HG03354 (cell line): ENCODE data around the gene TSPYL4.

ENCODE experiments used
- ATAC-seq: cut with Tn5 transposase; IDR thresholded peaks from one replicate; pipeline ENCODE4 v1.9.1; 2021; ENCODE audit warnings: mild to moderate bottlenecking; ENCODE audit not compliant: unreplicated experiment, poor library complexity, severe bottlenecking

The TSPYL4 gene

DNA sequence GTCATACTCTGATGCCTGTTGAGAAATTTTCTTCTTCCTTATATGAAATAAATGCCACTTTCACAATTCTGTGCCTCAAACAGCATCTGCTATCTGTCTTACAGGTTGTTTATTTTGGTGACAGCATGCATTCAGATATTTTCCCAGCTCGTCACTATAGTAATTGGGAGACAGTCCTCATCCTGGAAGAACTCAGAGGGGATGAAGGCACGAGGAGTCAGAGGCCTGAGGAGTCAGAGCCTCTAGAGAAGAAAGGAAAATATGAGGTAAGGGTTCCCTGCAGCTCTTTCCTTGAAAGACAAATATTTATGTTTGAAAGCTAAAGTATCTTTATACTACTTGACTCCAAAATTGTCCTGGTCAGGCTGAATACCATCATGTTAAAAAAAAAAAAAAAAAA lies 15.8 kb downstream of the TSPYL4 start:
- ATAC-seq = no peak

DNA sequence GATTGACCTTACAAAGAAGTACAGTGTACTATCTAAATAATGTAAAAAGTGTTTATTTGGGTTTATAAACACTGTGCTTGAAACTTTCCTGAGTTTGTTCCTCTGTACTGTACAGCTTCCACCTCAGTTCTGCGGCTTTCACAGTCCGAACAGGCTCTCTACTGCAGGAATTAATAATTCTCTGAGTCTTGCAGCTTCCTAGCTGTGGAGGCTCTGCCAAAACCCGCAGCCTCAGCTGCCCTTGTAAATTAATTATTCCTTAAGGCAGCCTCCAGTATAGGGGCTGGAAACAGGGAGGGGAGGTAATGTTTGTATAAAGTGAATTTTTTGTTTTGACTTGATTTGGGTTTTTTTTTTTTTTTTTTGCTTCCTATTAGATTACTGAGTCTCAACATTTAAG lies 19.2 kb downstream of the TSPYL4 start:
- no peak for ATAC-seq

DNA sequence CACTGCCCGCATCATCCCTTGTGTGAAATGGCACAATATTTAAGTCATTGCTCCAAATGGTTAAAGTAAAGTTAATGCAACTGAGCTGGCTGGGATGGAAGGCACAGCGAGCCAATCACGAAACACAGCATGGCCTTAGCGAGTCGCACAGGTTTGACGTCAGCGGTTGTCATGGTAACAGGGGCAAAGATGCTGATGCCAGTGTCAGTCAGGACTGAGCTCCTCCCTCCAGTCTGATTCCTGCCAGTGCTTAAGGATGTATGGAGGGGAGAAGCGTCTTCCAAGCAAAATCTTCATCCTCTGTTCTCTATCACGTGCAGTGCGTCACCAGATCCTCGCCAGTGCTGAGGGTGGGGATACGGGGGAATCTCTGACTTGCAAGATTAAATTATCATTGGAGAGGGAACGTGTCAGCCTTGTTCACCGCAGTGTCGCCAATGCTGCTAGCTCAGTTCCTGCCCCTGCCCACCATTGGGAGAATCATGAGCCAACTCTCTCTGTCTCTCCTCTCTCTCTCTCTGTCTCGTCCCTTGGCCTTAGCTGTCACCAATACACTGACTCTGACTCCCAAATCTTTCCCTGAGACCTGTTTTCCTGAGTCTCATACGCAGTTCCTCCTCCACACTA lies 24.5 kb downstream of the TSPYL4 start:
- peak; percentile 54 for ATAC-seq

DNA sequence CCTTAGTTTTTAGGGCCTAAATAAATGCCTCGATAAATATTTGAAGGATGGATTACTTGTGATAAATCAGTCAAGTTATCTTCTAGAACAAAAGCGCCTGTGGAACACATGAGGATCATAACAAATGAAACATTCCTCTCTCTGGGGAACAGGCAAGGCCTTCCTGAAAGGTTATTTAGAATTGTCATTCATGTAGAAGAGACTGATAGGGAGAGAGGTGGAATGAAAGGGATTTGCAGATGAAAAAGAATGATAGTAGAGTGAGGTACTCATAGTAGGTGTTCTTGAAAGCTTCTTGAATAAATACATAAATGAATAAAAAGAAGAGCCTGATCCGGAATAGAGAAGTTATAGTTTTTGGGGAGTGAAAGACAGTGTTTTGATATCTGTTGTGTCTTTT lies 30.5 kb downstream of the TSPYL4 start:
- ATAC-seq = no peak

DNA sequence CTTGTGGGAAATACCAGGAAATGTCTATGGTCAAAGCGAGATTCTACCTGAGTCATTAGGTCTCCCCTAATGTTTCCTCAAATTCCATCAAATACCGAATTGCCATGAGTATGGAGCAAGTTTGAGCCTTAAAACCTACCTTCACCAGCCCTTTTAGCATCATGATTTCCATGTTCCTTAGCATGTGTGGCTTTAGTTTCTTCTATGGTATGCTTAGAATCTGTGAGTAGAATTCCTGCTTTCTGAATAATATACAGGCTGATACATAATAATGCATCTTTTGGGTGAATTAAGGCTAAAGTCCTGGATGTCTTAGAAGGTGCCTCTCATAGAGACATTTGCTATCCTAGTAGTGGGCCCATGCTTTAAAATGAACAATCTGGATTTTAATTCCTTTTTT lies 32.0 kb downstream of the TSPYL4 start:
- no peak for ATAC-seq

DNA sequence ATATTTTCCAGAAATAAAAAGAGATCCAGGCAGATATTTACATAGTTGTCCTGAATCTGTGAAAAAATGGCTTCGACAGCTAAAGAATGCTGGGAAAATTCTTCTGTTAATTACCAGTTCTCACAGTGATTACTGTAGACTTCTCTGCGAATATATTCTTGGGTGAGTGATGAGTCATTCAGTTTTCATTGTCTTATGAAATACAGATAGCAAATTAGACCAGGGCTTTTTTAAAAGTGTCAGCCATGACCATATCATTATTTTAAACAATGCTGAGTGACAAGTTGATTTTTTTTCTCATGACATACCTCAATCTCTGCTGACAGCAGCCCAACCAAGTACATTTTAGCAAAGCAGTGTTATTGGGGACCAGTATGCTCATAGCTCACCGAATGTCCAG lies 32.8 kb downstream of the TSPYL4 start:
- no peak for ATAC-seq

DNA sequence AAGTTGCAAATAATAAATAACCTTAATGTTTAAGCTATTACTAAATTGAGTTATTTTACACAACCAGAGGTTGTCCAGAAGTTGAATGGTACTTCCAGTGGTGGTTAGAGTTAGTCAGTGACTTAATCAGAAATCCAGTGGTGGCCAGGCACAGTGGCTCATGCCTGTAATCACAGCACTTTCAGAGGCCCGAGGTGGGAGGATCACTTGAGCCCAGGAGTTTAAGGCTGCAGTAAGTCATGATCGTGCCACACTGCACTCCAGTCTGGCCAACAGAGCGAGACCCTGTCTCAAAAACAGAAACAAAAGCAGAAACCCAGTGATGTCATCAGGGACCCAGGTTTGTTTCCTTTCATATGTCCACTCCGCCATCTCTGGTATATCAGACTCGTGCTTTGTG lies 35.0 kb downstream of the TSPYL4 start:
- no peak for ATAC-seq

DNA sequence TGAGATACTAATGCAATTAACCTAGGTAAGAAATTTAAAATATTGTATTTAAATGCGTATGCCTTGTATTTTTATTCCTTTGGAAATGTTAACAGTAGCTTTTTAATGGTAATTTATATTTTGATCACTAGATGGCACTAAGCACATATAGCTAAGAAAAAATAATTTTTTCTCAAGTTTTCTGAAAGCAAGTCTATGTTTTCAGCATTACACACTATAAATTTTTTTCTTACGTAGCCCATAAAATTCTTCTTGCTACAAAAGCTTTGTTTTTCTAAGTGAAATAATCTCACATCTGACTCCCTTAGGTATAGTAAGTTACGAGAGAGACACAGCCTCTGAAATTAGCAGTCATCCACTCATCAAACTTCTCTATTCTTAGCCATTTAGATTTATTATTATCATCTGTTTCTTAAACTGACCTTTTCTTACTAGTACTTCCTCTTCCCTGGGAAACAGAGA lies 35.7 kb downstream of the TSPYL4 start:
- peak; percentile 46 for ATAC-seq

DNA sequence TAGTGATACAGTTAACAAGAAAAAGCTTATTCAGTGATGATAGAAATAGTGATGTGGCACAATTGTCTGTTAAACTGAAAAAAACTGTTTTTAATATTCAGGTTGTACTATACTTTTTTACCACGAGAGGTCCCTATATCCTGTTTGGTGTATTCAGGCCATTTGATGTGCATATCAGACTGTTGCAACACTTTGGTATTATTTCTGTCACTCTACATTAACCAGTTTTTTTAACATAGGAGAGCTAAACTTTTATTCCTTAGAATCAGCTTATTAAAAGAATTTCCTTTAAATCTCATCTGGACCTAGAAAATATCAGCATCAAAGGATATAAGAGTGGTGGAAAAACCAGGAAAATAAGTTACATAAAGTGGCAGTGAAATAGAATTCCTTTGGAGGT lies 36.8 kb downstream of the TSPYL4 start:
- peak; percentile 63 for ATAC-seq

DNA sequence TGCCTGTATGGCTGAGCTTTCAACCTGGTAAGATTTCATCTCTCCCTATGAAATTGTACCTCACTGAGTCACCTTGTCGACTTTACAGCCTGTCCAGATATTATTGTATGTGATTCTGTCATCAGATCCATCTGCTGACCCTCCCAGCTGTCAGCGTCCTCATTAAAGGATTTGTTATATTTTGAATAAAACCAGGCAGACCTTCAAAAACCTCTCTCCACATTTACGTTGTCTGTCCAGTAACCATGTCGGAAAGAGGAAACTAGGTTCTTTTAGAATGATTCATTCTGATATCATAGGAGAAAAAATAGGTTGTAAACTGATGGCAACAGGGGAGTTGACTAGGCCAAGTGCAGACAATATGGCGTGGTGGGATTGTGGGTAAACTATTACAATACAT lies 38.5 kb downstream of the TSPYL4 start:
- no peak for ATAC-seq

DNA sequence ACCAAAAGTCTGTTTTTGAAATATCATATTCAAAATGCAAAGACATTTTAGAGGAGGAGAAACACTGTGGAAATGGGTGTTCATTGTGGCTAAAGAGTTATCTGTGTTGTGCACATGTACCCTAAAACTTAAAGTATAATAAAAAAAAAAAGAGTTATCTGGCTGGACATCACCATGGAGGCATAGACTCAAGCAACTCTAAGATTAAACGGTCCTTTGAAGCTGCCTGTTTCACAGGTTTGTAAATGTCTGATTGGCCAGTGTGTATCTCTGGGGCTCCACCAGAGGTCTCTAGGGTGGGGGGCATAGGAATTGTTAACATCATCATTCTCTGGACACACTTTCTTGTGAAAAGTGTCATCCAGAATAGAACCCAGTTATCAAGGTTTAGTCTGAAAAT lies 39.2 kb downstream of the TSPYL4 start:
- ATAC-seq = no peak

DNA sequence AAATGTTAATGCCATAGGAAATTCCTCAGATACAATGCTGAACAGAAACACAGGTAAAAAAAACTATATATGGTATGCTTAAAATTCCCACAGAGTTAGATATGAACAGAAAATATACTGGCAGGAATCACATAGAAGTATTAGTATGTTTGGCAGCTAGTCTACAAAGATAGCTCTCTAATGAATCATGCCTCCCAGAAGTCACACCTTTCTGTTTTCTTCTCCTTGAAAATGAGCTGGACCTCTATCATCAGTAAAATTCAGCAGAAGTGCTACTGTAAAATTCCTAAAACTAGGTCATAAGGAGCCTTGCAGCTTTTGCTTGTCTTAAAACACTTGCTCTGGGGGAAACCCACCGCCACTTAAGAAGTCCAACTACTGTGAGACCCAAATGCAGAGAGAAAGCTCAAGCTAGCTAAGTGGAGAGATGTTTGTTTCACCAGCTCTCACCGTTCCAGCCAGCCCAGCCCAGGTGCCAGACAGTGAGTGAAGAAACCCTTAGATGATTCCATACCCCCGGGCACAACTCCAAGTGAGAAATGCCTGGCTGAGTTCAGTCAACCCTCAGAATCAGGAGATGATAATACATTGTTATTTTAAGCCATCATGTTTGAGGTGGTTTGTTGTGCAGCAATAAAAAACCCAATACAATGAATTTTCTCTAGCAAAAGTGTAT lies 43.0 kb downstream of the TSPYL4 start:
- ATAC-seq = no peak

DNA sequence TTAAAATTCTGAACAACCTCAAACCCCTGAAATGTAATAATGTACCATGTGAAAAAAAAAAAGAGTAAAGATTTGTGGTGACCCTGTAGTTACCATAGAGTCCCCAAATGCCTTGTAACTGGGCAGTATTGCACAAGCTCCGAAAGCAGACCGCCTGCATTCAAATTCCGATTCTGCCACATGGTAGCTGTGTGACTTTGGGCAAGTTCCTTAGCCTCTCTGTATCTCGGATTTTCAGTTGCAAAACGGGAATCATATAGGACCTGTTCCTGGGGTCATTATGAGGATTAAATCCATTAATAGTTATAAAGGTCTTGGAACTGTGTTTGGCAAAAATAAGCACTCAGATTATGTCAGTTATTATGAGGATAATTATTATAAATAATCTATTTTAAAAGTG lies 43.6 kb downstream of the TSPYL4 start:
- no peak for ATAC-seq

DNA sequence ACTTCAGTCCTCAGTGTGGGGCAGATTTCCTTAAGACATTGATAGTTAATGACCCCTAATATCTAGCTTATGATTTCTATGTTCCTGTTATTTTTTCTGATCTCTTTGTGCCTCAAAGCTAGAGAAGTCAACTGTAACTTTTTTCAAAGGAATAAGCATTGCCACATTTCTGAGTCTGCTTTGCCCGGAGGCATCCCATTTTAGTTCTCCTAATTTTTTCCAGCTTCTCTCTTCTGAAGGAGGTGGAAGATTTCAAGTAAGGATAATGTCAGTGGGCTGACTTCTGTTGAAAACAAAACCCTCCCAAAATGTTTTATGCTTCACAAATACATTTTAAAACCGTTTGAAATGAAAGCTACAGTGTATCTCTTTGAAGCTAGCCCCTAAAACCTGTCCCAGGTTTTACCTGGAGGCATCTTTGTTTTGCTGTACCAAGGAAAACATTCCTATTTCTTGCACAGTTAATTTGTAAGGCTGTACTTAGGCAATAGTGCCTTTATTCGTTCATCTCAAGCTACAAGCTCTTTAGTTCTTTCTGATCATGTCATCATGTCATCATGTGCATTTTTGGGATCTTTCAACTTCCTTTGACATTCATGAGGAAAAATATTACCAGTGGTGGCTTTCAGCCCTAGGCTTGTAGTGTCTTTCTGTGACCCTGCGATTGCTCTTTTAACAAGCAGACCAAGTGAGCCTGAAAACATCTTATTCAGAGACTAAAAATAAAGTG lies 45.7 kb downstream of the TSPYL4 start:
- ATAC-seq = no peak

DNA sequence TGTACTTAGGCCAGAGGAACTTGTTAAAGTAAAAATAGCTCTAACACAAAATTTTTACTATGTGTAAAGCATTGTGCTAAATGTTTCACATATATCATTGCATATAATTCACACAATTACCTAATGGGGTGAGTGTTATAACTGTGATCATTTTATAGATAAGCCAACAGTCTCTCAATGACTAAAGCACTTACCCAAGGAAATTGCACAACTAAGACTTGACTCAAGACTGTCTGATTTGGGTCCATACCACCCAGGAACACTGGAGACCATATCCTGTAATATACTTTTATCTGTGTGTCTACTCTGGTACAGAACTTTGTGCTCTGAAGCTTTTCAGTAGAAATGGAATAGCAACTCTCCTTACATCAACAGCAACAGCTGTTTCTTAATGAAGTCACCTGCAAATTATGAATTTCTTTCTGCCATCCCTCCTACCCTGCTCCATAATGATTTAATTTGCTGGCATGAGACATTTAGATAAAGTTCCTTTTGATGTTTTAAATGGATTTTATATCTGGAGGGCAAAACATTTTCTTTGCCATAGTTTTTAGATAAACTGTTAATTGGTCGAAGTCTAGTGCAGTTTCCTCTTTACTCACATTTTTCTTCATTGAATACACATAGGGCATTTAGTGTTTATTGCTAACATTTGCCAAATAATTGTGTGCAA lies 47.5 kb downstream of the TSPYL4 start:
- no peak for ATAC-seq

DNA sequence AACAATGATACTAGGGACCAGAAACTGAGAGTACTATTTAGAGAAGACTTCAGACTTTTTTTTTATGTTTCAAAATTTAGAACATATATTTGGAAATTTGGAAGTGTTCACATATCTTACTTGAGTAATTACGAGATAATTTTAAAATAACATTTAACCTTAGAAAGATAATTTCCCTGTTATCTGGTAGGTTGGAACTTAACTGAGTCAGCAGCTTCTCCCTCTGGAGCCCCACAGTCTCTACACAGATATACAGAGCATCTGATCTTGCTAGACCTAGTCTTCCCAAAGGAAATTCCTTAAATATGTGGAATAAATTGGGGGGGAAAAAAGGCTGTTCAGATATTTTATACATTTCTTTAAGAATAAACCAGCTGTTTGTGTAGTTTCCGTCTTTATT lies 48.6 kb downstream of the TSPYL4 start:
- no peak for ATAC-seq

DNA sequence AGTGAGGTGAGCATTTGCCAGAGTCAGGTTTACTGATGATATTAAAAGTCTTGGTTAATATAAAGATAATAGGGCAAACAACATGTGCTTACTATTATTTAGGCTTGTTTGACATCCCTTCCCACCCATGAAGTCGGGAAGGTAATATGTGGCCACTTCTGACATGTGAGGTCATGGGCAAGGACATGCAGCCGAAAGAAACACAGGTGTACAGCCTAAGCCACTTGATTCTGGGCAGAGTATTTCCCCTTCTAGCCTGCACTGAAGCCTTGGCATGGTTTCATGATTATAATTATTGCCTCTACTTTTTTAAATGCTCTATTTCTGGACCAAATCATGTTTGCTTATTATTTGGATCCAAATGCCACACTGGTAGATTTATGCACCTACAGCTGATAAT lies 52.3 kb downstream of the TSPYL4 start:
- ATAC-seq = no peak

DNA sequence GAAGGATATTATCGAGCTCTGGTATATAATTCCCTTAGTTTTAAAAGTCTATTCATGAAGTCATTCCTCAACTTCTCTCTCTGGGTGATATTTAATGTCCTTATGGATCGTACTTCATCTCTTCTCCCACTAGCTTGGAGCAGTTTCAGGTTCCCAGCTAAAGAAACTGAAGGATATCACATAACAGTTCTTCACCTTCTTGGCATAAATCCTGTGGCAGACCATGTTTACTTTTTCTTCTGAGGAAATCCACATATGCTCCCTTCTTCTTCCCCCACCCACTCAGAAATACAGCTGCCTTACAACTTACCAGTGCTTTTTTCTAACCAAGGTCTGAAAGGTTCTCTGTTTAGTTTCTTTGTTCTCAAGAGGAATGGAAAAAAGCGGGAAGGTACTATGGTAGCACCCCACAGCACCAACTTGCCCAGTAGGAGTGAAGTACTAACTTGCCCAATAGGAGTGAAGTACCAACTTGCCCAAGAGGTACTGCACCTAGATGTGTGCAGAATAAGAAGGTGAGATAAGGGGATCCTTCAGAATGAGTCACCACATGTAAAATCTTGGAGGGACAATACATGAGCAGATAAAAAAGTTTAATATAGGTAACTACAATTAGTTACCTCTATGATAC lies 53.1 kb downstream of the TSPYL4 start:
- no peak for ATAC-seq
